ENCODE data around the gene MEIKIN. TPM values are rescaled to one million over a fixed set of nuclear protein-coding genes. Genes with fewer than 3 reads are reported as not detected.

The MEIKIN gene
- total RNA-seq, 3 donors from 2014 or later (not counting 1 experiment from before 2014, with no cell fraction given), result 1.1 TPM; not detected in 2

DNA sequence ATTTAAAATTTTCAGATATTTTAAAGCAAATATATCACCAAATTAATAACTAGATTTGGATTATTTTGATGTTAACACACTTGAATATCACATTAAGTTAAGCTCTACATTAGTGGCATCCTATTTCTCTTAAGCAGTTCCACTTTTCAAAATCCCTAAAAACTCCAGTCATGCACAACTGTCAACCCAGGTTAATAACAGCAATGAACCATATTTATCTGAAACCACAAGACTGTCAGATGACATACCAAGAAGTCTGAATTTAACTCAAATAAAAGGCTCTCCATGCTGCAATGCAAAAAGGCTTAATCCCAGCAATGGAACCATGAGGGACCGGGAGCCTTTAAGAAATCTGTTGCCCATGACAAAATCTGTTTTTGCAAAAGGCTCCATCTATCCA lies 176.1 kb downstream of the MEIKIN start:
- H3K9me3 Mint-ChIP-seq, result no peaks in the 10 kb centered on the region
- TF ChIP-seq, protein P1, sequence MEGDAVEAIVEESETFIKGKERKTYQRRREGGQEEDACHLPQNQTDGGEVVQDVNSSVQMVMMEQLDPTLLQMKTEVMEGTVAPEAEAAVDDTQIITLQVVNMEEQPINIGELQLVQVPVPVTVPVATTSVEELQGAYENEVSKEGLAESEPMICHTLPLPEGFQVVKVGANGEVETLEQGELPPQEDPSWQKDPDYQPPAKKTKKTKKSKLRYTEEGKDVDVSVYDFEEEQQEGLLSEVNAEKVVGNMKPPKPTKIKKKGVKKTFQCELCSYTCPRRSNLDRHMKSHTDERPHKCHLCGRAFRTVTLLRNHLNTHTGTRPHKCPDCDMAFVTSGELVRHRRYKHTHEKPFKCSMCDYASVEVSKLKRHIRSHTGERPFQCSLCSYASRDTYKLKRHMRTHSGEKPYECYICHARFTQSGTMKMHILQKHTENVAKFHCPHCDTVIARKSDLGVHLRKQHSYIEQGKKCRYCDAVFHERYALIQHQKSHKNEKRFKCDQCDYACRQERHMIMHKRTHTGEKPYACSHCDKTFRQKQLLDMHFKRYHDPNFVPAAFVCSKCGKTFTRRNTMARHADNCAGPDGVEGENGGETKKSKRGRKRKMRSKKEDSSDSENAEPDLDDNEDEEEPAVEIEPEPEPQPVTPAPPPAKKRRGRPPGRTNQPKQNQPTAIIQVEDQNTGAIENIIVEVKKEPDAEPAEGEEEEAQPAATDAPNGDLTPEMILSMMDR (IDR thresholded peaks at IDR 0.05), result no peak
- no peaks in the 10 kb centered on the region for H3K36me3 Mint-ChIP-seq
- ATAC-seq (no peak), DNase-seq (no peak)
- intact Hi-C loops (cut with micrococcal nuclease), result no loop called here
- Histone ChIP-seq H3K27ac (ENCODE audit: low read length) (no peak overlapping the region), H3K9me3 (ENCODE audit: control insufficient read depth, insufficient read depth, low read length) (no peaks in the 10 kb centered on the region), H3K4me1 (ENCODE audit: control insufficient read depth, insufficient read depth, low read length) (no peaks in the 10 kb centered on the region), H3K36me3 (ENCODE audit: control insufficient read depth, insufficient read depth, low read length) (no peaks in the 10 kb centered on the region), H3K4me3 (ENCODE audit: low read length) (no peak overlapping the region), H3K27me3 (ENCODE audit: control insufficient read depth, insufficient read depth, low read length) (no peaks in the 10 kb centered on the region)
- 88% methylated on average over 1 of the region's 1 CpG for WGBS (ENCODE audit: insufficient coverage)
- H3K4me3 Mint-ChIP-seq, result no peak overlapping the region
- H3K4me1 Mint-ChIP-seq, result peaks cover 18 to 29% of the 10 kb centered on the region in 2 donors
- no peaks in the 10 kb centered on the region for H3K27me3 Mint-ChIP-seq (ENCODE audit: low read depth in 2 of 2)
- no peak overlapping the region for H3K27ac Mint-ChIP-seq

DNA sequence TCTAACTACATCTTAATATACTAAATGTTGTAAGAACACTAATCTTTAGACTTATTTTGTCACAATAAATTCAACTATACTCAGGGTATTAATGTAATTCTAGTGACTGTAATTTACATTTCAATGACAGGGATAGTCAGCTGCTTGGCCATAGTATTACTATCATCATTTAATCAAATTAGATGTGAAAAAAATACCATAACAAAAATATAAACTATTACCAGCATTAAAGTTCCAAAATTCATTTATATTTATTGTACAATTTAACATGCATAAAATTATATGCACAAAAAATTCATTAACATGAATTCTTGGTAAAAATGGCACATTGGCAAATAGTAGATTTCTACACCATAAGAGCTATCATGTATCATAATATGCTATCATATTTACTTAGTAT lies 177.6 kb downstream of the MEIKIN start:
- Histone ChIP-seq H3K4me3 (ENCODE audit: low read length) (no peak overlapping the region), H3K27me3 (ENCODE audit: control insufficient read depth, insufficient read depth, low read length) (no peaks in the 10 kb centered on the region), H3K9me3 (ENCODE audit: control insufficient read depth, insufficient read depth, low read length) (no peaks in the 10 kb centered on the region), H3K4me1 (ENCODE audit: control insufficient read depth, insufficient read depth, low read length) (no peaks in the 10 kb centered on the region), H3K27ac (ENCODE audit: low read length) (no peak overlapping the region), H3K36me3 (ENCODE audit: control insufficient read depth, insufficient read depth, low read length) (no peaks in the 10 kb centered on the region)
- H3K27me3 Mint-ChIP-seq (ENCODE audit: low read depth in 2 of 2), result no peaks in the 10 kb centered on the region
- H3K4me1 Mint-ChIP-seq, result peaks cover 24 to 34% of the 10 kb centered on the region in 2 donors
- no peak overlapping the region for H3K4me3 Mint-ChIP-seq
- no peaks in the 10 kb centered on the region for H3K36me3 Mint-ChIP-seq
- no peak for ATAC-seq
- H3K9me3 Mint-ChIP-seq, result no peaks in the 10 kb centered on the region
- no peak overlapping the region for H3K27ac Mint-ChIP-seq
- intact Hi-C loops (cut with micrococcal nuclease), result no loop called here
- TF ChIP-seq, protein P1 (IDR thresholded peaks at IDR 0.05), result no peak
- DNase-seq, result no peak

DNA sequence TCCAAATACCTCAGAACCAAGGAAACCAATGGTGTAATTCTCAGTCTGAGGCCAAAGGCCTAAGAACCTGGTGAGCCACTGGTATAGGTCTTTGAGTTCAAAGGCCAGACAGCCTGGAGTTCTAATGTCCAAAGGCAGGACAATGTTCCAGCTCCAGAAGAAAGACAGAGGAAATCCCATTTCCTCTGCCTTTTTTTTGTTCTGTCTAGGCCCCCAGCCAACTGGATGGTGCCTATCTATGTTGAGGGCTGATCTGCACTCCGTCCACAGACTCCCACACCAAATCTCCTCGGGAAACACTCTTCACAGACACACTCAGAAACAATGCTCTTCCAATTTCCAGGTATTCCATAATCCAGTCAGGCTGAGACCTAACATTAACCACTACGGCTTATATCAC lies 178.8 kb downstream of the MEIKIN start:
- H3K27me3 Mint-ChIP-seq (ENCODE audit: low read depth in 2 of 2), result no peaks in the 10 kb centered on the region
- H3K36me3 ChIP-seq (ENCODE audit: control insufficient read depth, insufficient read depth, low read length), result no peaks in the 10 kb centered on the region
- no peaks in the 10 kb centered on the region for H3K36me3 Mint-ChIP-seq
- no peaks in the 10 kb centered on the region for H3K4me1 ChIP-seq (ENCODE audit: control insufficient read depth, insufficient read depth, low read length)
- H3K4me1 Mint-ChIP-seq, result peaks cover 36 to 45% of the 10 kb centered on the region in 2 donors
- TF ChIP-seq, protein P1 (IDR thresholded peaks at IDR 0.05), result no peak
- 99% methylated on average over 3 of the region's 3 CpGs for WGBS (ENCODE audit: insufficient coverage)
- no peak overlapping the region for H3K4me3 Mint-ChIP-seq
- no peak overlapping the region for H3K27ac ChIP-seq (ENCODE audit: low read length)
- intact Hi-C loops (cut with micrococcal nuclease), result no loop called here
- no peak for DNase-seq
- H3K27me3 ChIP-seq (ENCODE audit: control insufficient read depth, insufficient read depth, low read length), result no peaks in the 10 kb centered on the region
- H3K9me3 ChIP-seq (ENCODE audit: control insufficient read depth, insufficient read depth, low read length), result no peaks in the 10 kb centered on the region
- ATAC-seq, result no peak
- H3K9me3 Mint-ChIP-seq, result peaks cover 2% of the 10 kb centered on the region in 2 donors
- no peak overlapping the region for H3K4me3 ChIP-seq (ENCODE audit: low read length)
- no peak overlapping the region for H3K27ac Mint-ChIP-seq

DNA sequence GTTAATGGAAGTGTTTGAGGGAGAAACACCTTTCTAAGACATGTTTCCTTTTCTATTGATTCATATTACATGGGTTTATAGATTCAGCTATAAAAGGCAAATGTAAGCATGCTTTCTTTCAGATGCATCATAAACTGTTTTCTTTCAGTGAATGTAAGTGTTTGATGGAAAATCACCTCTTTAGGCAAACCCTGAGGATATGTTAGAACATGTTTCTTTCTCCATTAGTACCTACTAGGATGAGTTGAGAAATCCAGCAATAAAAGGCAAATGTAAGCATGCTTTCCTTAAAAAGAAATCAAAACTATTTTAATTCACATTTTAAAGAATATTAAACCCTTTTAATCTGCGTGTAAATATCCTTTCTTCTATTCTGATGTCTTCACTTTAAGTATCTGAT lies 180.2 kb downstream of the MEIKIN start:
- H3K36me3 ChIP-seq (ENCODE audit: control insufficient read depth, insufficient read depth, low read length), result no peaks in the 10 kb centered on the region
- H3K4me3 Mint-ChIP-seq, result no peak overlapping the region
- peak overlapping the region in 1 of 2 donors; percentile 23 for H3K27ac Mint-ChIP-seq
- H3K36me3 Mint-ChIP-seq, result no peaks in the 10 kb centered on the region
- H3K27me3 ChIP-seq (ENCODE audit: control insufficient read depth, insufficient read depth, low read length), result no peaks in the 10 kb centered on the region
- peaks cover 2% of the 10 kb centered on the region in 2 donors for H3K9me3 Mint-ChIP-seq
- intact Hi-C loops (cut with micrococcal nuclease), result no loop called here
- no peak overlapping the region for H3K4me3 ChIP-seq (ENCODE audit: low read length)
- no peak for DNase-seq
- H3K27me3 Mint-ChIP-seq (ENCODE audit: low read depth in 2 of 2), result no peaks in the 10 kb centered on the region
- ATAC-seq, result no peak
- no peaks in the 10 kb centered on the region for H3K4me1 ChIP-seq (ENCODE audit: control insufficient read depth, insufficient read depth, low read length)
- H3K4me1 Mint-ChIP-seq, result peaks cover 48 to 54% of the 10 kb centered on the region in 2 donors
- no peak overlapping the region for H3K27ac ChIP-seq (ENCODE audit: low read length)
- TF ChIP-seq, protein P1 (IDR thresholded peaks at IDR 0.05), result no peak
- 100% methylated on average over 1 of the region's 1 CpG for WGBS (ENCODE audit: insufficient coverage)
- no peaks in the 10 kb centered on the region for H3K9me3 ChIP-seq (ENCODE audit: control insufficient read depth, insufficient read depth, low read length)
